IMR-90 (cell line): ENCODE measurements around the gene NISCH. TPM values are rescaled to one million over a fixed set of nuclear protein-coding genes. Genes with fewer than 3 reads are reported as not detected.
A peak's percentile ranks its signal among the peaks of the same experiment; 100 is the strongest.

Experiments used
- ATAC-seq: fragments of 200-7000 bp; cut with Tn5 transposase; 2 replicates; pipeline ENCODE4 v1.9.1; 2020; ENCODE audit warnings: low read depth, mild to moderate bottlenecking, moderate library complexity
- BruUV-seq: library from RNA; stranded (reverse); fragments of 400-500 nt; replicated peaks from 2 replicates; lab custom pipeline; 2021; lab: Mats Ljungman, UMichigan
- CTCF ChIA-PET: fragments of 300-600 bp; formaldehyde crosslinking; extraction: SDS; loops from one replicate; lab custom pipeline; 2021; ENCODE audit warnings: antibody characterized with exemption; lab: Yijun Ruan, JAX
- POLR2A ChIA-PET: fragments of 300-600 bp; sonication (Branson Sonifier 250); formaldehyde crosslinking; loops from one replicate; lab custom pipeline; 2022; ENCODE audit warnings: antibody characterized with exemption; ENCODE audit not compliant: unreplicated experiment; lab: Charles Lee
- DNase-seq: peaks from one replicate; pipeline ENCODE4 v3.0.0; 2013
- H2AFZ ChIP-seq: replicated peaks from 2 replicates; pipeline ENCODE3; 2013; ENCODE audit warnings: low read length, mild to moderate bottlenecking; ENCODE audit not compliant: poor library complexity
- H2AK5ac ChIP-seq: 2 replicates; pipeline ENCODE4 v1.6.1; 2013; ENCODE audit warnings: low read depth, low read length, inconsistent platforms
- H2AK9ac ChIP-seq: replicated peaks from 2 replicates; pipeline ENCODE3; 2013; ENCODE audit warnings: mild to moderate bottlenecking, low read depth, low read length, moderate library complexity; ENCODE audit not compliant: poor library complexity
- H2BK120ac ChIP-seq: 2 replicates; pipeline ENCODE4 v1.6.1; 2013; ENCODE audit warnings: low read depth, low read length, inconsistent platforms
- H2BK15ac ChIP-seq: 3 replicates; pipeline ENCODE4 v1.6.1; 2013; ENCODE audit warnings: low read depth, low read length, inconsistent platforms
- H2BK20ac ChIP-seq: 2 replicates; pipeline ENCODE4 v1.6.1; 2013; ENCODE audit warnings: low read depth, mild to moderate bottlenecking, inconsistent platforms, low read length, moderate library complexity
- H2BK5ac ChIP-seq: 2 replicates; pipeline ENCODE4 v1.6.1; 2013; ENCODE audit warnings: mild to moderate bottlenecking, low read depth, low read length, inconsistent platforms; ENCODE audit not compliant: poor library complexity, severe bottlenecking
- H3K14ac ChIP-seq: replicated peaks from 2 replicates; pipeline ENCODE4 v1.6.1; 2013; ENCODE audit warnings: low read depth, low read length, inconsistent platforms
- H3K18ac ChIP-seq: 2 replicates; pipeline ENCODE4 v1.6.1; 2013; ENCODE audit warnings: low read depth, low read length, control low read depth
- H3K23ac ChIP-seq: 2 replicates; pipeline ENCODE4 v1.6.1; 2013; ENCODE audit warnings: low read depth, low read length, inconsistent platforms
- H3K27ac ChIP-seq: 2 replicates; pipeline ENCODE4 v1.5.1; 2013; ENCODE audit warnings: mild to moderate bottlenecking, control low read depth, low read length; ENCODE audit not compliant: insufficient read depth
- H3K27me3 ChIP-seq: 2 replicates; pipeline ENCODE4 v1.6.1; 2013; ENCODE audit warnings: low read length; ENCODE audit not compliant: control insufficient read depth, insufficient read depth
- H3K36me3 ChIP-seq: 2 replicates; pipeline ENCODE4 v1.6.1; 2013; ENCODE audit warnings: low read length, mixed read lengths; ENCODE audit not compliant: control insufficient read depth, insufficient read depth
- H3K4ac ChIP-seq: 2 replicates; pipeline ENCODE4 v1.6.1; 2013; ENCODE audit warnings: low read depth, low read length, inconsistent platforms
- H3K4me1 ChIP-seq: 2 replicates; pipeline ENCODE4 v1.6.1; 2013; ENCODE audit warnings: low read length, mixed read lengths; ENCODE audit not compliant: control insufficient read depth, insufficient read depth
- H3K4me2 ChIP-seq: 2 replicates; pipeline ENCODE4 v1.6.1; 2013; ENCODE audit warnings: low read depth, mild to moderate bottlenecking, control low read depth, low read length, moderate library complexity
- H3K4me3 ChIP-seq: 2 replicates; pipeline ENCODE4 v1.5.1; 2013; ENCODE audit warnings: low read depth, mild to moderate bottlenecking, control low read depth, low read length, moderate library complexity; ENCODE audit not compliant: insufficient read depth
- H3K56ac ChIP-seq: 2 replicates; pipeline ENCODE4 v1.6.1; 2013; ENCODE audit warnings: low read length, inconsistent platforms; ENCODE audit not compliant: insufficient read depth; ENCODE audit errors: extremely low read depth
- H3K79me1 ChIP-seq, 2 experiments: 2 replicates each; pipeline ENCODE4 v1.6.1; 2013; ENCODE audit warnings: low read length in 2 of 2, inconsistent platforms in 1 of 2, low read depth in 1 of 2
- H3K9ac ChIP-seq: 2 replicates; pipeline ENCODE4 v1.6.1; 2013; ENCODE audit warnings: low read depth, low read length, control low read depth
- H3K9me1 ChIP-seq: 2 replicates; pipeline ENCODE4 v1.6.1; 2013; ENCODE audit warnings: low read length, inconsistent platforms; ENCODE audit not compliant: insufficient read depth
- H3K9me3 ChIP-seq: 2 replicates; pipeline ENCODE4 v1.6.1; 2013; ENCODE audit warnings: low read length; ENCODE audit not compliant: control insufficient read depth, insufficient read depth
- H4K20me1 ChIP-seq: 2 replicates; pipeline ENCODE4 v1.6.1; 2013; ENCODE audit warnings: low read length, inconsistent platforms; ENCODE audit not compliant: insufficient read depth
- H4K5ac ChIP-seq: 2 replicates; pipeline ENCODE4 v1.6.1; 2013; ENCODE audit warnings: mild to moderate bottlenecking, low read depth, low read length, control low read depth
- H4K8ac ChIP-seq, 2 experiments: 2 replicates each; pipeline ENCODE4 v1.6.1; 2013; ENCODE audit warnings: low read depth in 2 of 2, low read length in 2 of 2, control low read depth in 1 of 2, inconsistent platforms in 1 of 2
- H4K91ac ChIP-seq: 2 replicates; pipeline ENCODE4 v1.6.1; 2013; ENCODE audit warnings: low read depth, low read length, inconsistent platforms; ENCODE audit not compliant: insufficient read depth
- CEBPB ChIP-seq: IDR thresholded peaks from 2 replicates; pipeline ENCODE4 v1.6.1; 2012; ENCODE audit warnings: low read depth, low read length, improper control_type of control experiment
- CHD1 ChIP-seq: IDR thresholded peaks from 2 replicates; pipeline ENCODE4 v1.6.1; 2012; ENCODE audit warnings: low read depth, low read length, improper control_type of control experiment
- FOS ChIP-seq: fragments of 150-350 bp; IDR thresholded peaks from 2 replicates; pipeline ENCODE4 v1.6.1; 2016; ENCODE audit warnings: low read depth, low read length
- MAFK ChIP-seq: IDR thresholded peaks from 2 replicates; pipeline ENCODE4 v1.6.1; 2012; ENCODE audit warnings: low read depth, low read length, improper control_type of control experiment
- MAZ ChIP-seq: IDR thresholded peaks from 2 replicates; pipeline ENCODE4 v1.6.1; 2012; ENCODE audit warnings: low read depth, mild to moderate bottlenecking, low read length, improper control_type of control experiment, moderate library complexity, borderline replicate concordance
- NFE2L2 ChIP-seq: fragments of 150-350 bp; IDR thresholded peaks from 2 replicates; pipeline ENCODE4 v1.6.1; 2016; ENCODE audit warnings: low read depth, mild to moderate bottlenecking, low read length
- RAD21 ChIP-seq: IDR thresholded peaks from 2 replicates; pipeline ENCODE4 v1.6.1; 2012; ENCODE audit warnings: low read length, improper control_type of control experiment
- RFX5 ChIP-seq: IDR thresholded peaks from 2 replicates; pipeline ENCODE4 v1.8.0; 2012; ENCODE audit warnings: low read depth, mild to moderate bottlenecking, low read length, moderate library complexity
- SMC3 ChIP-seq: fragments of 150-350 bp; IDR thresholded peaks from 2 replicates; pipeline ENCODE4 v1.6.1; 2016; ENCODE audit warnings: low read depth, mild to moderate bottlenecking, antibody characterized with exemption, low read length, moderate library complexity
- USF2 ChIP-seq: fragments of 150-350 bp; IDR thresholded peaks from 2 replicates; pipeline ENCODE4 v1.6.1; 2017; ENCODE audit warnings: mild to moderate bottlenecking, antibody characterized with exemption, low read length, low read depth
- WGBS, 2 experiments: methylation state at CpG; one replicate each; pipeline versions ENCODE4 v1.1.5 to v1.1.7; 2013; ENCODE audit warnings: missing lambda C conversion rate in 2 of 2; ENCODE audit not compliant: insufficient read length in 1 of 2; ENCODE audit errors: extremely low coverage in 2 of 2; 5-methylcytosine and 5-hydroxymethylcytosine counted together
- dilution Hi-C: fragments of 300-500 bp; cut with HindIII; formaldehyde crosslinking; loops from one replicate; pipeline ENCODE4 v1.14.3; 2018; ENCODE audit warnings: low sequenced_read_pairs; ENCODE audit not compliant: unreplicated experiment
- in situ Hi-C: fragments of 300-500 bp; cut with MboI; formaldehyde crosslinking; loops from 3 replicates; pipeline ENCODE4 v1.14.3; 2019; ENCODE audit warnings: low sequenced_read_pairs, inconsistent platforms, mixed read lengths
- intact Hi-C: fragments of 100-400 bp; cut with micrococcal nuclease; formaldehyde crosslinking; loops from 2 replicates; pipeline ENCODE4 v1.10.0; 2022
- polyA plus RNA-seq, 3 experiments: library from polyadenylated mRNA; depleted of rRNA; stranded (reverse); fragments of >200 nt; gene quantifications; 2 replicates each; pipeline ENCODE4 v1.2.3, GENCODE V29; 2012; ENCODE audit warnings: low replicate concordance in 1 of 3
- total RNA-seq: library from RNA; depleted of rRNA; stranded (reverse); fragments of >200 nt; gene quantifications from 2 replicates; pipeline ENCODE4 v1.2.3, GENCODE V29; 2012
- TF ChIP-seq, protein P1 (sequence below): conservative IDR thresholded peaks from 2 replicates; pipeline ENCODE4 v1.5.1; 2012; ENCODE audit warnings: mild to moderate bottlenecking, low read depth, low read length, improper control_type of control experiment
- TF ChIP-seq, protein P2 (sequence below): fragments of 150-350 bp; IDR thresholded peaks from 2 replicates; pipeline ENCODE4 v1.6.1; 2016; ENCODE audit warnings: low read depth, mild to moderate bottlenecking, low read length, moderate library complexity, borderline replicate concordance

The NISCH gene
- total and polyA plus RNA-seq, 2 of the 4 experiments (the other 2 are of a cell fraction): 36.9 to 86.0 TPM

- 95% methylated on average over 9 of the region's 15 CpGs; no CpG with 5 or more reads in 1 of the 2 experiments for WGBS, 2 experiments
- Histone ChIP-seq H3K9ac (no peak overlapping the region), H3K27me3 (peaks cover 17% of the 10 kb centered on the region), H2BK15ac (no peak overlapping the region), H3K36me3 (no peaks in the 10 kb centered on the region), H3K56ac (no peak overlapping the region), H3K27ac (no peak overlapping the region), H2AK9ac (no peak overlapping the region), H2BK120ac (no peak overlapping the region), H3K4me1 (peaks cover 10% of the 10 kb centered on the region; the same call in 1 of the 2 replicates), H3K23ac (no peak overlapping the region), H2AFZ (no peak overlapping the region), H3K4ac (no peak overlapping the region), H4K20me1 (no peaks in the 10 kb centered on the region), H3K9me1 (no peaks in the 10 kb centered on the region), H4K91ac (no peak overlapping the region), H4K5ac (no peak overlapping the region; the same call in 1 of the 2 replicates), H3K18ac (no peak overlapping the region), H3K14ac (no peak overlapping the region), H3K9me3 (no peaks in the 10 kb centered on the region), H2BK20ac (no peak overlapping the region), H4K8ac (0 out of 4 replicates have a peak overlapping the region, but pooled peaks of 1 of the 2 experiments have one; percentile 72), H3K4me2 (no peak overlapping the region), H3K4me3 (no peak overlapping the region), H2BK5ac (no peak overlapping the region), H2AK5ac (peak overlapping the region; percentile 0; the same call in 1 of the 2 replicates), H3K79me1 (no peaks in the 10 kb centered on the region)
- POLR2A ChIA-PET: no interaction called here
- DNase-seq (no peak), ATAC-seq (no peak)
- dilution Hi-C loops: no loop called here
- TF ChIP-seq MAFK (no peak), CHD1 (no peak), RFX5 (no peak), SMC3 (no peak), CEBPB (no peak), MAZ (no peak), FOS (no peak), USF2 (no peak), RAD21 (no peak), NFE2L2 (no peak)
- TF ChIP-seq, protein P1, sequence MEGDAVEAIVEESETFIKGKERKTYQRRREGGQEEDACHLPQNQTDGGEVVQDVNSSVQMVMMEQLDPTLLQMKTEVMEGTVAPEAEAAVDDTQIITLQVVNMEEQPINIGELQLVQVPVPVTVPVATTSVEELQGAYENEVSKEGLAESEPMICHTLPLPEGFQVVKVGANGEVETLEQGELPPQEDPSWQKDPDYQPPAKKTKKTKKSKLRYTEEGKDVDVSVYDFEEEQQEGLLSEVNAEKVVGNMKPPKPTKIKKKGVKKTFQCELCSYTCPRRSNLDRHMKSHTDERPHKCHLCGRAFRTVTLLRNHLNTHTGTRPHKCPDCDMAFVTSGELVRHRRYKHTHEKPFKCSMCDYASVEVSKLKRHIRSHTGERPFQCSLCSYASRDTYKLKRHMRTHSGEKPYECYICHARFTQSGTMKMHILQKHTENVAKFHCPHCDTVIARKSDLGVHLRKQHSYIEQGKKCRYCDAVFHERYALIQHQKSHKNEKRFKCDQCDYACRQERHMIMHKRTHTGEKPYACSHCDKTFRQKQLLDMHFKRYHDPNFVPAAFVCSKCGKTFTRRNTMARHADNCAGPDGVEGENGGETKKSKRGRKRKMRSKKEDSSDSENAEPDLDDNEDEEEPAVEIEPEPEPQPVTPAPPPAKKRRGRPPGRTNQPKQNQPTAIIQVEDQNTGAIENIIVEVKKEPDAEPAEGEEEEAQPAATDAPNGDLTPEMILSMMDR: no peak
- TF ChIP-seq, protein P2, sequence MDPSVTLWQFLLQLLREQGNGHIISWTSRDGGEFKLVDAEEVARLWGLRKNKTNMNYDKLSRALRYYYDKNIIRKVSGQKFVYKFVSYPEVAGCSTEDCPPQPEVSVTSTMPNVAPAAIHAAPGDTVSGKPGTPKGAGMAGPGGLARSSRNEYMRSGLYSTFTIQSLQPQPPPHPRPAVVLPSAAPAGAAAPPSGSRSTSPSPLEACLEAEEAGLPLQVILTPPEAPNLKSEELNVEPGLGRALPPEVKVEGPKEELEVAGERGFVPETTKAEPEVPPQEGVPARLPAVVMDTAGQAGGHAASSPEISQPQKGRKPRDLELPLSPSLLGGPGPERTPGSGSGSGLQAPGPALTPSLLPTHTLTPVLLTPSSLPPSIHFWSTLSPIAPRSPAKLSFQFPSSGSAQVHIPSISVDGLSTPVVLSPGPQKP: no peak
- BruUV-seq: no TSS peak
- intact Hi-C loops: no loop called here
- CTCF ChIA-PET: no interaction called here
- in situ Hi-C loops: no loop called here
Observed at GRCh38 chr3:52437326-52438103, 17.9 kb upstream of the NISCH start.
